Stimulated activated CD8-positive, alpha-beta memory T cell treated with anti-CD3 and anti-CD28 coated beads, Interleukin-7, amount 100 ng/mL, for 48 hours (primary cell): ENCODE data around the gene LGALS9C.
"Not testable (repeated sequence)": the region's sequence is repeated elsewhere in the genome, so short reads cannot be mapped to it uniquely, and the experiment has no call there.

Source experiments
- DNase-seq, 2 donors: peaks; one replicate each; pipeline ENCODE4 v3.0.0-alpha.2; 2020; ENCODE audit warnings: low read depth in 1 of 2; ENCODE audit errors: extremely low read depth in 1 of 2

Gene LGALS9C

DNA sequence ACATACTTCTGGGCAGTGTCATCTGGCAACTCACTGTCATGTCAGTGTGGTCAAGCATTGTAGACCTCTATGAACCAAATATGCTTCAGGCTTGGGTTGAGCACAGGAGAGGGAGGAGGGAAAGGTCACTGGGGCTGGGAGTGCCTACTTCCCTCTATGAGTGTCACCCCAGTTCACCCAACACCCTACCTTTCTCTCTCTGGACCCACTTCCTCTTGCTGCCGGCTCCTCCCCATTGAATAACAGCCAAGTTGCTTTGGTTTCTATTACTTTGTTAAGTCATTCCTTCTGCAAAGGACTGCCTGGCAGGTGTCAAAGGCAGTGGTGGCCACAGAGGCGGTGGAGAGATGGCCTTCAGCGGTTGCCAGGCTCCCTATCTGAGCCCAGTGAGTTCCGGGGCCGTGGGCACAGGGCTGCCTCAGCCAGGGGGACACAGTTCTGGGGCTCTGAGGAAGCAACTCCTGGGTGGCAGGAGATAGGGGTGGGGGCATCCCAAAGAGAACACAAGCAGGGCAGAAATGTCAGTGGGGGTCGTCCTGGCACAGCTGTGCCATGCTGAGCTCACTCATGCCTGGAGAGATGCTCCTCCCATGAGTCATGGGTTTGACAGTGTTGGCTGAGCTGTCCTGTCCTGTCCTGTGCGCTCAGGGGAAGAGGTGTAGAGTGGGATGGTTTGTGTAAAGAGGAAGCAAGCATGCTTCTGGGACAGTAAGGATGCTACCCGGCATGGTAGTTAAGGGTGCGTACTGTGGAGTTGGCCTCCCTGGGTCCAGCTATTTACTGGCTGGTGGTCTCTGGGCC is at the start of gene LGALS9C:
Gene LGALS9C (plus strand): TSS at position 282 of the 801 bp plus-strand sequence. CDS start 66 bp downstream, at position 348.
- not testable (repeated sequence) for DNase-seq

GRCh38 chr17:18432206-18432605 is 44.4 kb upstream of the LGALS9C start:
- DNase-seq = not testable (repeated sequence)

GRCh38 chr17:18439465-18439870 is 37.1 kb upstream of the LGALS9C start:
- DNase-seq = not testable (repeated sequence)

- peak; percentile 14 to 30 for DNase-seq
These were observed 34.5 kb upstream of the LGALS9C start for GRCh38 chr17:18442093-18442492.

- not testable (repeated sequence) for DNase-seq
These were observed 34.1 kb upstream of the LGALS9C start for GRCh38 chr17:18442532-18442931.

DNA sequence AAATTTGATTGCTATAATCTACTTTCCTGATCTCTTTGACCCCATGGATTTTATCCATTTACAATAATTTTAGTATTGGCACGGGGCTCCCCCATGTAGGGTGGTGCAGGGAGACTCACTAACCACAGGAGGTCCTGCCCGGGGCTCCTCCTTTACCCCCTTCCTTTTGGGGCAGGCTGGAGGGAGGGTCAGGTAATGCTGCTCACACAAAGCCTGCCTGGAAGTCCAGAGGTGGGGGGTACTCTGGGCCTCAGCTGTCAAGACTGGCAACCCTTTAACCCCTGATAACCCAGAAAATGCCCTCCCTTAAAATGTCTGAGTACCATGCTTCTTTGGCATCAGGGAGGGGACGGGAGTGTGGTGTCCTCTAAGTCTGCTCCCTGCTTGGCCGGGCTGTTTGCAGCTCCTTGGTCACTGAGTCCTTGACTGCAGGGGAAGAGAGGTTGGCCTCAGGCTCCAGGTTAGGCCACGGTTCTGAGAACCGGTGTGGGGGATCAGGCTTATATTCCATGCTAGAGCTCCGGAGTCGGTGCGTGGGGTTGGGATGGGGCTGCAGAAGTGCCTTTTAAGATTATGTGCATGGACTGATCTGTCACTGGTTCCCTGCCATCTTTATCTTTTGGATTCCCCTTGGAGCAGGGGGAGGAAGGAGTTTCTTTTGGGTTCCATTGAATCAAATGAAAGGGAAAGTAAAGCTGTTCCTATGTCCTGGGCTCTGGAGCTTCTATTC is 28.9 kb upstream of the LGALS9C start:
- DNase-seq = not testable (repeated sequence)

GRCh38 chr17:18448311-18448710 is 28.3 kb upstream of the LGALS9C start:
- not testable (repeated sequence) for DNase-seq

DNA sequence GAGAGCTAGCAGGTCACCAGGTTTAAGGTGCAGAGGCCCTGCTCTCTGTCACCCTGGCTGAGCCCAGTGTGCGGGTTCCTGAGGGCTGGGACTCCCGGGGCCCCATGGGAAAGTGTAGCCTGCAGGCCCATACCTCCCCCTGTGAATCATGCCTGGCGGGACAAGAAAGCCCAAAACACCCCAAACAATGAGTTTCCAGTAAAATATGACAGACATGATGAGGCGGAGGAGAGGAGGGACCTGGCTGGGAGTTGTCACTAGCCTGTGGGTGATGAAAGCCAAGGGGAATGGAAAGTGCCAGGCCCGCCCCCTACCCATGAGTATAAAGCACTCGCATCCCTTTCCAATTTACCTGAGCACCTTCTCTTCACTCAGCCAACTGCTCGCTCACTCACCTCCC is 26.8 kb upstream of the LGALS9C start:
- not testable (repeated sequence) for DNase-seq

DNA sequence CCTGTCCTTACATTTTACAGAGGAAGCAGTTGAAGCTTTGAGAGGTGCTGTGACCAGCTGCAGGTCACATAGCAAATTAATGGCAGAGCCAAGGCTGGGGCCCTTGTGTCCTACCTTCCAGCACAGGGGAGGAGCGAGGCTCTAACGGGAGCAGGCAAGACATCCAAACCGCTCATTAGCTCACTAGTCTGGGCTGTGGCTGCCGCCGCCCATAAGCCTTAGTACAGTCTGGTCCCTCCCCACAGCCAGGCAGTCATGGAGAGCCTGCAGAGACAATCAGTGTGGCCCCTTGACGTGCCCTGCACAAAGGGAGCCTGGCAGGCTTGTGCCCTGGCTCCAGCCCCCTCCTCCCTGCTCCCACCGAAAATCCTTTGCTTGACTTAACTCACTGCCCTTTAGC is 25.6 kb upstream of the LGALS9C start:
- not testable (repeated sequence) for DNase-seq

GRCh38 chr17:18451969-18452368 is 24.6 kb upstream of the LGALS9C start:
- DNase-seq = not testable (repeated sequence)

DNA sequence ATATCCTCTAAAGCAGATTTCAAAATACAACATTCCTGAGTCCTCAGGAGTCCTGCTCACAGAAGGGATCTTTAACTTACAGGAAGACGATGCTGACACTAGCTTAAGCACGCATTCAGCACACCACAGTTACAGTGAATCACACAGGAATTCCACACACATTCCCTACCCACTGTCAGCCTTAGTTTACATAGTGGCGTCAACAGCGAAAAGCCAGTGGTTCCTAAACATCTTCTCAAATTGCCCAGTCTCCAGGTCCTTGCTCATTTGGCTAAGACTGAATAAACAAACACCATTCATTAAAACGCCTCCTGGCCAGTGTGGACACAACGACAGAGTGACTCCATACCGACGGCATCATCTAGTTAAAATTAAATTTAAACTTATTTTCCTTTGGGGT is 17.6 kb upstream of the LGALS9C start:
- not testable (repeated sequence) for DNase-seq

DNA sequence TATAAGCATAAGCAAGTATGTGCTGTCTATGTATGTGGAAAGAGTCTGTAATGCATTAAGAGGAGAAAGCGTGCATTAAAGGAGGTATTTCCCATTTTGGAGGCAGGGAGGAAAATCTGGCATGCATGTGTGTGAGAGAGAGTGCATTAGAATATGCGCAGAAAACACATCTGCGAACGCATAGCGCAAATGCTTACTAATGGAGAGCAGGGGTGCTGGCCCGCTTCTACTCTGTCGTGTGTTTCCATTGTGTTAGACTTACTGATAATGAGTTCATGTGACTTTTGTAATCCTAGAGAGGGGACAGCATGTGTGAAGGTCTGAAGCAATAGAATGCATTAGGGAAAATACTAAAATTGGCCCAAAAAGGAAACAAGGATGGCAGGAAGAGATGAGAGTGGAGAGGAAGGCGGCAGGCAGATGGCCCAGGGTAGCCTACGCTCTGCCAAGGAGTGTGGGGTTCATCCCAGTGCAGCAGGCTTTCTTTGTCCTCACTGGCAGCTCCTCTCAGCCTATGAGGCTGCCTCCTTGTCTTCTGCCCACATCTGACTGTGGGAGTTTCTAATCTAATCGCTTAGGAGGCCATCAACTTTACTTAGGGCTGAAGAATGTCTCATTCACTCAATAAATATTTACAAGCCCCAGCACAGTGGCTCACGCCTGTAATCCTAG is 12.6 kb upstream of the LGALS9C start:
- DNase-seq = not testable (repeated sequence)

- not testable (repeated sequence) for DNase-seq
These were observed 10.2 kb upstream of the LGALS9C start for GRCh38 chr17:18466250-18466983.

DNA sequence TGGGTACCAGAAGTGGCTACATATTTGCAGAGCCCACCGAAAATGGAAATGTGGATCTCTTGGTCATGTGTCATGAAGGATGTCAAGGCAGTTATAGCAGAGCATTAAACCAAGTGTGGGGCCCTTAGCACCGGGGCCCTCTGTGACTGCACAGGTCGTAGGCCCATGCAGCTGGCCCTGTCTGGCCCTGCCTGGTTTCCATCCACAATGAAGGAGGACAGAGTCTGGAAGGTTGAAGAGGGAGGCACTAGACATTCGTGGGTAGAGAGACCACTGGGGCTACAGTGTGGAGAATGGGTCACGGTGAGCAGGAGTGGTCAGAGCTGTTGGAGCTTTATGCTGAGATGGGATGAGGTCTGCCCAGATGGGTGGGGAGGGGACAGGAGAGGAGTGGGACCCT is 9.6 kb upstream of the LGALS9C start:
- not testable (repeated sequence) for DNase-seq

GRCh38 chr17:18468472-18469171 is 8.0 kb upstream of the LGALS9C start:
- DNase-seq = not testable (repeated sequence)

- DNase-seq = not testable (repeated sequence)
These were observed 6.8 kb upstream of the LGALS9C start for GRCh38 chr17:18469837-18470236.

DNA sequence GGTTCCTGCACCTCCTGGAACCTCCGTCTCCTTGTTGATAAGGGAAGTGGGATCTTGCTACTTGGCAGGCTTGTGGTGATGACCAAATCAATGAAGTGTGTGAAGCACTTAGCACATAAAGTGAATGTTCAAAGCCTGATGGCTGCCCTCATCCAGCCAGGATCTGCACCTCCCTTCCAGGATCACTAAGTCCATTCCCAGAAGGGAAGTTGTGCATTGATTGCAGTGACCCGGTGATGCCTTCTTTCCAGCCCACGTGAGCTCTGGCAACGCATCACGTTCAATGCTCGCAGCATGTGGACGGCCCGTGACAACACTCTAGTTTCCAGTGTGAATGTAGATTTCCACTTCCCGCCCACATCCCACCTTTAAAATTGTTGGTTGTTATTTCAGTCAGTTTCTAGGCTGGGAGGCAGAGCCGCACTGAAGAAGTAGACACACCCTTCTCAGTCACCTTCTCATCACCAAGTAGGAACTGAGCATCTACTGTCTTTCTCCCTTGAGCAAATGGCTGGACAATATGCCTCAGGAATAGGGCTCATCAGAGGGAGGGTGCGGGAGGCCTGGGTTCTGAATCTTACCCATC is 6.2 kb upstream of the LGALS9C start:
- DNase-seq = not testable (repeated sequence)

DNA sequence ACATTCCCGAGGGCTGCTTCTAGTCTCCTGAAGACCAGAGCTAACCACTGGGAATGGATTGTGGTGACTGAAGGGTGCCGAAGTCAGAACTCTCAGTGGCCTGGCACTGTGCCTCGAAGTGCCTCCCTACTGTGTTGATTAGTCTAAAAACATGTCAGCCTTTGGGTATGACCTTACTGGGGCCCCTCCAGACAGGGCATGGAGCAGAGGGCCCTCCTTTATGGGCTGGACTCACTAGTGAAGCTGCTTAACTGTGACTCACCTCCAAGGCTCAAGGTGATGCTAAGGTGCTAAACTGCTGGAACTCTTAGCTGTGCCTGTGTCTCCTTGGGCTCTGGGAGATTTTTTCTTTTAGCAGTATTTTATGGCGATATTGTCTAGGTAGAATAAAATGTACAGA is 2.6 kb upstream of the LGALS9C start:
- DNase-seq = not testable (repeated sequence)

GRCh38 chr17:18474754-18475153 is 1.8 kb upstream of the LGALS9C start:
- not testable (repeated sequence) for DNase-seq

DNA sequence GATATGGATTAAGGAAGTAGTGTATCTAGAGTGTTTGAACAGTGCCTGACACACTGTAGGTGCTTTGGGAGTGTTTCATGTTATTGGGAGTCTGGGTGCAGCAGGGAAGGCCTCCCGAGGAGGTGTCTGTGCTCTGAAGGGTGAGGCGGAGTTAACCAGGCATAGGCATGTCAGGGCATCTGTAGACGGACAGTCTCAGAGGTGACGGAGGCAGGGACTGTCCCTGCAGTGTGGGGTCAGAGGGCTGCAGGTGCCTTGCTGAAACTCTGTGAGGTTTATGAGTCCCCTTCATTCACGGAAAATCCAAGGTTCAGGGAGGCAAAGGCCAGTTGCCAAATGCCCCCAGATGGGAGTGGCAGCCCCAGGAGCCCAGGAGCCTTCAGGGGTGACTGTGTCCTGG is 778 bp downstream of the LGALS9C start:
- DNase-seq = not testable (repeated sequence)
